HL-60 (cell line): Measurements from ENCODE around the gene EHBP1.

Experiments used
- CTCF ChIP-seq: IDR thresholded peaks from one replicate; pipeline ENCODE4 v1.5.1; 2011; ENCODE audit warnings: low read length, control low read depth, inconsistent platforms; ENCODE audit not compliant: insufficient read depth
- GABPA ChIP-seq: IDR thresholded peaks from 2 replicates; pipeline ENCODE4 v1.6.1; 2012; ENCODE audit warnings: low read depth
- POLR2AphosphoS5 ChIP-seq: IDR thresholded peaks from 2 replicates; pipeline ENCODE4 v1.6.1; 2012; ENCODE audit warnings: low read depth

- no peak for TF ChIP-seq GABPA
- peak; percentile 30 for TF ChIP-seq CTCF
- TF ChIP-seq POLR2AphosphoS5: no peak
Observed at GRCh38 chr2:62774555-62775366, 69.2 kb downstream of the EHBP1 start.
